ENCODE data around the gene GLOD5. TPM values are rescaled to one million over a fixed set of nuclear protein-coding genes. Genes with fewer than 3 reads are reported as not detected.

GLOD5 gene
- total and polyA plus RNA-seq, 2 of the 8 experiments (the other 6 are each of a cell fraction or from before 2014, with no cell fraction given), result 0.18 TPM; not detected in 1

DNA sequence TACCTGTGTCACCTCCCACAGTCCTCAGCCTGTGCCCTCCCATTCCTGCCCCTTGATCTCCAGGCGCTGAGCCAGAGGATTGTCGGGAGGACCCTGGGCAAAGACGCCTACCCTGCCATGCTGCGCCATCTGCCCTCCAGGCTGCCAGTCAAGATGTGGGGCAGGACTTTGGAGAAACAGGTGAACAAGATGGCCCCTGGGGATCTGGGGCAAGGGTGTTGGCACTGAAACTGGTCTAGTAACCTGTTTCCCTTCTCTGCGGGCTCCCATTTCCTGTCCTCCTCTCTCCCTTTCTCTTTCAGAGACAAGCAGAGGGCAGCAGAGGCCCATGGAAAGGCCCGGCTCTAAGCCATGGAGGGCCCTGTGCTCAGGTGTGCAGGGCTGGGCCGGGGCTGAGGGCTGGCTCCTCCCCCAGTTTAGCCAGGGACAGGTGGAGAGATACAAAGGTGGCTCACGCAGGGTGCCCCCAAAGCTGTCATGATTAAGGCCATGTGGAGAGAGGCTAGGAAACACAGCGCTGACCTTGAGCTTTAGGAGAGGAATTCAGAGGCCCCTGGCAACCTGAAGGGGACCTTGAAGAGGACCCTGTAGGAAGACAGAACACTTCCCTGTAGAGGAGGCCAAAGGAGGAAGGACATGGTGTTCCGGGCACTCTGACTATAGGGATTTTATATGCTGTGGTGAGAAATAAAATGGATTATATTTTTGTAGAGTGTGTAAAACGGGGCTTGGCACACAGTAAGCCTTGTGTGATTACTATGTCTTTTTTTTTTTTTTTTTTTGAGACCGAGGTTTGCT, at the start of gene GLOD5 (continued):
- no peak for TF ChIP-seq RNF2 (IDR thresholded peaks at IDR 0.05; ENCODE audit: borderline replicate concordance, low read depth, low read length, missing control alignments, poor library complexity, severe bottlenecking)
- TF ChIP-seq, protein P1, sequence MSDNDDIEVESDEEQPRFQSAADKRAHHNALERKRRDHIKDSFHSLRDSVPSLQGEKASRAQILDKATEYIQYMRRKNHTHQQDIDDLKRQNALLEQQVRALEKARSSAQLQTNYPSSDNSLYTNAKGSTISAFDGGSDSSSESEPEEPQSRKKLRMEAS (IDR thresholded peaks at IDR 0.05), result peak; percentile 22; the same call in 1 of the 2 replicates
- TF ChIP-seq, protein P2, sequence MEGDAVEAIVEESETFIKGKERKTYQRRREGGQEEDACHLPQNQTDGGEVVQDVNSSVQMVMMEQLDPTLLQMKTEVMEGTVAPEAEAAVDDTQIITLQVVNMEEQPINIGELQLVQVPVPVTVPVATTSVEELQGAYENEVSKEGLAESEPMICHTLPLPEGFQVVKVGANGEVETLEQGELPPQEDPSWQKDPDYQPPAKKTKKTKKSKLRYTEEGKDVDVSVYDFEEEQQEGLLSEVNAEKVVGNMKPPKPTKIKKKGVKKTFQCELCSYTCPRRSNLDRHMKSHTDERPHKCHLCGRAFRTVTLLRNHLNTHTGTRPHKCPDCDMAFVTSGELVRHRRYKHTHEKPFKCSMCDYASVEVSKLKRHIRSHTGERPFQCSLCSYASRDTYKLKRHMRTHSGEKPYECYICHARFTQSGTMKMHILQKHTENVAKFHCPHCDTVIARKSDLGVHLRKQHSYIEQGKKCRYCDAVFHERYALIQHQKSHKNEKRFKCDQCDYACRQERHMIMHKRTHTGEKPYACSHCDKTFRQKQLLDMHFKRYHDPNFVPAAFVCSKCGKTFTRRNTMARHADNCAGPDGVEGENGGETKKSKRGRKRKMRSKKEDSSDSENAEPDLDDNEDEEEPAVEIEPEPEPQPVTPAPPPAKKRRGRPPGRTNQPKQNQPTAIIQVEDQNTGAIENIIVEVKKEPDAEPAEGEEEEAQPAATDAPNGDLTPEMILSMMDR (IDR thresholded peaks at IDR 0.05; ENCODE audit: control extremely low read depth in 1 of 3, insufficient read depth in 1 of 3, low read depth in 1 of 3, low read length in 3 of 3), result peak; percentile 31 to 57 (median 48)
- TF ChIP-seq RAD21 (IDR thresholded peaks at IDR 0.05 in 1 of 2, conservative IDR thresholded peaks at IDR 0.05 in 1 of 2; ENCODE audit: low read depth in 2 of 2, low read length in 2 of 2), result peak; percentile 83 to 88

All from H1 (cell line).